GM12878 (cell line): Measurements from ENCODE around the gene MYB. TPM values are rescaled to one million over a fixed set of nuclear protein-coding genes. Genes with fewer than 3 reads are reported as not detected.

Experiments used
- CHD2 ChIP-seq: IDR thresholded peaks from 2 replicates; pipeline ENCODE4 v1.6.1; 2011; ENCODE audit warnings: low read depth, low read length, improper control_type of control experiment, borderline replicate concordance
- CREB1 ChIP-seq: IDR thresholded peaks from 2 replicates; pipeline ENCODE4 v1.6.1; 2012; ENCODE audit warnings: low read depth, mild to moderate bottlenecking, inconsistent platforms
- CREM ChIP-seq: IDR thresholded peaks from 2 replicates; pipeline ENCODE4 v1.6.1; 2014; ENCODE audit warnings: antibody characterized with exemption, low read depth
- ESRRA ChIP-seq: IDR thresholded peaks from 2 replicates; pipeline ENCODE4 v1.6.1; 2012; ENCODE audit warnings: mild to moderate bottlenecking, low read length, improper control_type of control experiment
- HCFC1 ChIP-seq: fragments of 150-350 bp; IDR thresholded peaks from 2 replicates; pipeline ENCODE4 v1.6.1; 2014; ENCODE audit warnings: low read length
- NR2C2 ChIP-seq: IDR thresholded peaks from 2 replicates; pipeline ENCODE4 v1.6.1; 2011; ENCODE audit warnings: borderline replicate concordance, low read depth; ENCODE audit not compliant: control insufficient read depth, insufficient read length
- POLR2A ChIP-seq: IDR thresholded peaks from 2 replicates; pipeline ENCODE4 v1.6.1; 2011; ENCODE audit warnings: low read depth, mild to moderate bottlenecking, low read length
- POLR2AphosphoS5 ChIP-seq: IDR thresholded peaks from 2 replicates; pipeline ENCODE4 v1.6.1; 2011; ENCODE audit warnings: mild to moderate bottlenecking, low read length, inconsistent platforms
- SP1 ChIP-seq: IDR thresholded peaks from one replicate; pipeline ENCODE4 v1.6.1; 2011; ENCODE audit warnings: low read depth, low read length
- SPI1 ChIP-seq: IDR thresholded peaks from 2 replicates; pipeline ENCODE4 v1.6.1; 2011; ENCODE audit warnings: low read depth, mild to moderate bottlenecking, low read length, moderate library complexity, borderline replicate concordance; ENCODE audit not compliant: insufficient read depth
- SREBF2 ChIP-seq: IDR thresholded peaks from 2 replicates; pipeline ENCODE4 v1.6.1; 2012; ENCODE audit warnings: mild to moderate bottlenecking, low read length
- SRF ChIP-seq, 2 experiments: IDR thresholded peaks; 2 replicates each; pipeline ENCODE4 v1.6.1; 2011; ENCODE audit warnings: low read depth in 2 of 2, low read length in 2 of 2, mild to moderate bottlenecking in 1 of 2, moderate library complexity in 1 of 2
- TARDBP ChIP-seq: IDR thresholded peaks from 2 replicates; pipeline ENCODE4 v1.6.1; 2016; ENCODE audit warnings: borderline replicate concordance
- ZSCAN29 ChIP-seq: fragments of 450-650 bp; IDR thresholded peaks from 2 replicates; pipeline ENCODE4 v1.6.1; 2017; ENCODE audit warnings: mild to moderate bottlenecking, moderate library complexity
- polyA plus RNA-seq, 11 experiments: library from polyadenylated mRNA; depleted of rRNA in 4 of 11; unstranded in 6 of 11; stranded (reverse) in 5 of 11; fragments of >200 nt; fragmentation: Nextera tagmentation in 4 of 11; fragmentation: Illumina TruSeq in 1 of 11; extraction: Ambion mirVana in 4 of 11; extraction: Trizol in 1 of 11; gene quantifications; 1 replicate in 1 of 11; 2 replicates in 10 of 11; pipeline versions ENCODE4 v1.2.1 to v1.2.3, GENCODE V29; 2011 to 2016; ENCODE audit warnings: inconsistent platforms in 2 of 11, missing spikeins in 2 of 11, low read depth in 1 of 11
- total RNA-seq, 4 experiments: library from RNA; depleted of rRNA in 3 of 4; stranded (reverse); fragments of >200 nt in 3 of 4; fragmentation: Illumina TruSeq in 1 of 4; extraction: Trizol in 1 of 4; gene quantifications; 2 replicates each; pipeline versions ENCODE4 v1.2.1 to v1.2.3, GENCODE V29; 2013 to 2021
- TF ChIP-seq, protein P1 (sequence below), 3 experiments: IDR thresholded peaks in 2 of 3; conservative IDR thresholded peaks in 1 of 3; 2 replicates each; pipeline ENCODE4 v1.5.1; 2011; ENCODE audit warnings: low read depth in 3 of 3, low read length in 3 of 3, mild to moderate bottlenecking in 3 of 3, control low read depth in 2 of 3, moderate library complexity in 2 of 3, inconsistent platforms in 1 of 3, mixed read lengths in 1 of 3; ENCODE audit not compliant: control insufficient read depth in 2 of 3, insufficient read depth in 1 of 3; ENCODE audit errors: extremely low read depth in 1 of 3
- TF ChIP-seq, protein P2 (sequence below): IDR thresholded peaks from 2 replicates; pipeline ENCODE4 v1.6.1; 2012; ENCODE audit warnings: improper control_type of control experiment, low read depth, low read length; ENCODE audit not compliant: insufficient replicate concordance
- TF ChIP-seq, protein P3 (sequence below): fragments of 450-650 bp; formaldehyde crosslinking; IDR thresholded peaks from 2 replicates; pipeline ENCODE4 v1.4.0; 2020; ENCODE audit warnings: mild to moderate bottlenecking, moderate library complexity
- TF ChIP-seq, protein P4 (sequence below): IDR thresholded peaks from 2 replicates; pipeline ENCODE4 v1.6.1; 2011; ENCODE audit warnings: low read depth, low read length, improper control_type of control experiment, borderline replicate concordance

MYB gene
- total and polyA plus RNA-seq, 10 of the 15 experiments (the other 5 are each of a cell fraction or from before 2014, with no cell fraction given): 7.0 to 29.8 (median 21.5) TPM

DNA sequence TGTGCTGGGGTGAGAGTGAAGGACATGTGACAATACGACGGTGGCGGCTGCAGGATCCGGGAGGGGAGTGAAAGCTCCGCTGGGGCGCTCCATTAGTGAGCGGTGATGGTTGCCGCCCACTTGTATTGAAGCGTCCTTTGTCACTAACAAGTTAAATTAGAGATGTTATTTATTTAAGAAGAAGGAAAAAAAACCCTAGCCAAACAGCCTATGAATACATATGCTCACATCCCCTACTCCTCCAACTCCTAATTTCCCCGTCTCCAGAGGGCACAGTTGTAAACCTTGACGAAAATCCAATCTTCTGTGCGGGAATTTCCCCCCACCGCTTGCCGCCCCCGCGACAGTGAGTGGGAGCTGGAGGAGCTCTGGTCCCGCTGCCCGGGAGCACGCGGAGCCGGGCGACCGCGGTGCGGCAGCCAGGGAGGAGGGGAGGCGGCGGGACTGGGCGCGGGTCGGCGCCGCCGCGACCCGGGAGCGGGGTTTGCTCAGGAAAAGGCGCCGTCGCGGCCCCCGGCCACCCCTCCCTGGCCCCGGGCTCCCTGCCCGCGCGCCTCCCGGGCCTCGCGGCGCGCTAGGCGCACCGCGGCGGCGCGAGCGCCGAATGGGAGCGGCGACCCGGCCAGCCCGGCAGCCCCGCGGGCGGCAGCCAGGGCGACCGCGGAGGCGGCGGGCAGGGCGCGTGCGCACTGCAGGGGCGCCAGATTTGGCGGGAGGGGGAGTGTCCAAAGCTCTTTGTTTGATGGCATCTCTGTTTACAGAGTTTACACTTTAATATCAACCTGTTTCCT lies at the start of gene MYB (continued):
- TF ChIP-seq, protein P1, sequence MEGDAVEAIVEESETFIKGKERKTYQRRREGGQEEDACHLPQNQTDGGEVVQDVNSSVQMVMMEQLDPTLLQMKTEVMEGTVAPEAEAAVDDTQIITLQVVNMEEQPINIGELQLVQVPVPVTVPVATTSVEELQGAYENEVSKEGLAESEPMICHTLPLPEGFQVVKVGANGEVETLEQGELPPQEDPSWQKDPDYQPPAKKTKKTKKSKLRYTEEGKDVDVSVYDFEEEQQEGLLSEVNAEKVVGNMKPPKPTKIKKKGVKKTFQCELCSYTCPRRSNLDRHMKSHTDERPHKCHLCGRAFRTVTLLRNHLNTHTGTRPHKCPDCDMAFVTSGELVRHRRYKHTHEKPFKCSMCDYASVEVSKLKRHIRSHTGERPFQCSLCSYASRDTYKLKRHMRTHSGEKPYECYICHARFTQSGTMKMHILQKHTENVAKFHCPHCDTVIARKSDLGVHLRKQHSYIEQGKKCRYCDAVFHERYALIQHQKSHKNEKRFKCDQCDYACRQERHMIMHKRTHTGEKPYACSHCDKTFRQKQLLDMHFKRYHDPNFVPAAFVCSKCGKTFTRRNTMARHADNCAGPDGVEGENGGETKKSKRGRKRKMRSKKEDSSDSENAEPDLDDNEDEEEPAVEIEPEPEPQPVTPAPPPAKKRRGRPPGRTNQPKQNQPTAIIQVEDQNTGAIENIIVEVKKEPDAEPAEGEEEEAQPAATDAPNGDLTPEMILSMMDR (IDR thresholded peaks at IDR 0.05 in 2 of 3, conservative IDR thresholded peaks at IDR 0.05 in 1 of 3; ENCODE audit: control insufficient read depth in 2 of 3, extremely low read depth in 1 of 3, insufficient read depth in 1 of 3, low read depth in 3 of 3, low read length in 3 of 3): no peak
- TF ChIP-seq CREB1 (0 out of 2 replicates have a peak, but pooled peaks have one; percentile 28), POLR2A (peak; percentile 69; the same call in 1 of the 2 replicates), SREBF2 (no peak), SPI1 (no peak), HCFC1 (no peak), CREM (no peak), NR2C2 (no peak), ZSCAN29 (no peak), TARDBP (no peak), CHD2 (no peak), ESRRA (no peak), POLR2AphosphoS5 (peak; percentile 52), SRF (IDR thresholded peaks at IDR 0.05; ENCODE audit: low read depth in 2 of 2, low read length in 2 of 2) (peak in 1 of 2 experiments; percentile 64; a peak in 1 of 4 replicates), SP1 (no peak)
- TF ChIP-seq, protein P2, sequence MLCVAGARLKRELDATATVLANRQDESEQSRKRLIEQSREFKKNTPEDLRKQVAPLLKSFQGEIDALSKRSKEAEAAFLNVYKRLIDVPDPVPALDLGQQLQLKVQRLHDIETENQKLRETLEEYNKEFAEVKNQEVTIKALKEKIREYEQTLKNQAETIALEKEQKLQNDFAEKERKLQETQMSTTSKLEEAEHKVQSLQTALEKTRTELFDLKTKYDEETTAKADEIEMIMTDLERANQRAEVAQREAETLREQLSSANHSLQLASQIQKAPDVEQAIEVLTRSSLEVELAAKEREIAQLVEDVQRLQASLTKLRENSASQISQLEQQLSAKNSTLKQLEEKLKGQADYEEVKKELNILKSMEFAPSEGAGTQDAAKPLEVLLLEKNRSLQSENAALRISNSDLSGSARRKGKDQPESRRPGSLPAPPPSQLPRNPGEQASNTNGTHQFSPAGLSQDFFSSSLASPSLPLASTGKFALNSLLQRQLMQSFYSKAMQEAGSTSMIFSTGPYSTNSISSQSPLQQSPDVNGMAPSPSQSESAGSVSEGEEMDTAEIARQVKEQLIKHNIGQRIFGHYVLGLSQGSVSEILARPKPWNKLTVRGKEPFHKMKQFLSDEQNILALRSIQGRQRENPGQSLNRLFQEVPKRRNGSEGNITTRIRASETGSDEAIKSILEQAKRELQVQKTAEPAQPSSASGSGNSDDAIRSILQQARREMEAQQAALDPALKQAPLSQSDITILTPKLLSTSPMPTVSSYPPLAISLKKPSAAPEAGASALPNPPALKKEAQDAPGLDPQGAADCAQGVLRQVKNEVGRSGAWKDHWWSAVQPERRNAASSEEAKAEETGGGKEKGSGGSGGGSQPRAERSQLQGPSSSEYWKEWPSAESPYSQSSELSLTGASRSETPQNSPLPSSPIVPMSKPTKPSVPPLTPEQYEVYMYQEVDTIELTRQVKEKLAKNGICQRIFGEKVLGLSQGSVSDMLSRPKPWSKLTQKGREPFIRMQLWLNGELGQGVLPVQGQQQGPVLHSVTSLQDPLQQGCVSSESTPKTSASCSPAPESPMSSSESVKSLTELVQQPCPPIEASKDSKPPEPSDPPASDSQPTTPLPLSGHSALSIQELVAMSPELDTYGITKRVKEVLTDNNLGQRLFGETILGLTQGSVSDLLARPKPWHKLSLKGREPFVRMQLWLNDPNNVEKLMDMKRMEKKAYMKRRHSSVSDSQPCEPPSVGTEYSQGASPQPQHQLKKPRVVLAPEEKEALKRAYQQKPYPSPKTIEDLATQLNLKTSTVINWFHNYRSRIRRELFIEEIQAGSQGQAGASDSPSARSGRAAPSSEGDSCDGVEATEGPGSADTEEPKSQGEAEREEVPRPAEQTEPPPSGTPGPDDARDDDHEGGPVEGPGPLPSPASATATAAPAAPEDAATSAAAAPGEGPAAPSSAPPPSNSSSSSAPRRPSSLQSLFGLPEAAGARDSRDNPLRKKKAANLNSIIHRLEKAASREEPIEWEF: no peak
- TF ChIP-seq, protein P3, sequence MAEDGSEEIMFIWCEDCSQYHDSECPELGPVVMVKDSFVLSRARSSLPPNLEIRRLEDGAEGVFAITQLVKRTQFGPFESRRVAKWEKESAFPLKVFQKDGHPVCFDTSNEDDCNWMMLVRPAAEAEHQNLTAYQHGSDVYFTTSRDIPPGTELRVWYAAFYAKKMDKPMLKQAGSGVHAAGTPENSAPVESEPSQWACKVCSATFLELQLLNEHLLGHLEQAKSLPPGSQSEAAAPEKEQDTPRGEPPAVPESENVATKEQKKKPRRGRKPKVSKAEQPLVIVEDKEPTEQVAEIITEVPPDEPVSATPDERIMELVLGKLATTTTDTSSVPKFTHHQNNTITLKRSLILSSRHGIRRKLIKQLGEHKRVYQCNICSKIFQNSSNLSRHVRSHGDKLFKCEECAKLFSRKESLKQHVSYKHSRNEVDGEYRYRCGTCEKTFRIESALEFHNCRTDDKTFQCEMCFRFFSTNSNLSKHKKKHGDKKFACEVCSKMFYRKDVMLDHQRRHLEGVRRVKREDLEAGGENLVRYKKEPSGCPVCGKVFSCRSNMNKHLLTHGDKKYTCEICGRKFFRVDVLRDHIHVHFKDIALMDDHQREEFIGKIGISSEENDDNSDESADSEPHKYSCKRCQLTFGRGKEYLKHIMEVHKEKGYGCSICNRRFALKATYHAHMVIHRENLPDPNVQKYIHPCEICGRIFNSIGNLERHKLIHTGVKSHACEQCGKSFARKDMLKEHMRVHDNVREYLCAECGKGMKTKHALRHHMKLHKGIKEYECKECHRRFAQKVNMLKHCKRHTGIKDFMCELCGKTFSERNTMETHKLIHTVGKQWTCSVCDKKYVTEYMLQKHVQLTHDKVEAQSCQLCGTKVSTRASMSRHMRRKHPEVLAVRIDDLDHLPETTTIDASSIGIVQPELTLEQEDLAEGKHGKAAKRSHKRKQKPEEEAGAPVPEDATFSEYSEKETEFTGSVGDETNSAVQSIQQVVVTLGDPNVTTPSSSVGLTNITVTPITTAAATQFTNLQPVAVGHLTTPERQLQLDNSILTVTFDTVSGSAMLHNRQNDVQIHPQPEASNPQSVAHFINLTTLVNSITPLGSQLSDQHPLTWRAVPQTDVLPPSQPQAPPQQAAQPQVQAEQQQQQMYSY (CRISPR knock-in tag): 0 out of 2 replicates have a peak, but pooled peaks have one; percentile 44
- TF ChIP-seq, protein P4, sequence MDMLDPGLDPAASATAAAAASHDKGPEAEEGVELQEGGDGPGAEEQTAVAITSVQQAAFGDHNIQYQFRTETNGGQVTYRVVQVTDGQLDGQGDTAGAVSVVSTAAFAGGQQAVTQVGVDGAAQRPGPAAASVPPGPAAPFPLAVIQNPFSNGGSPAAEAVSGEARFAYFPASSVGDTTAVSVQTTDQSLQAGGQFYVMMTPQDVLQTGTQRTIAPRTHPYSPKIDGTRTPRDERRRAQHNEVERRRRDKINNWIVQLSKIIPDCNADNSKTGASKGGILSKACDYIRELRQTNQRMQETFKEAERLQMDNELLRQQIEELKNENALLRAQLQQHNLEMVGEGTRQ: peak; percentile 10; the same call in 1 of the 2 replicates
